D721Med (cell line): ENCODE results near the gene ARFRP1.

Experiments used
- DNase-seq: peaks from one replicate; pipeline ENCODE4 v3.0.0; 2011; ENCODE audit warnings: low spot score; ENCODE audit not compliant: insufficient read length
- FAIRE-seq: peaks from 2 replicates; lab custom pipeline; 2011; peaks lifted over from hg19 to GRCh38; lab: Jason Lieb, UNC
- TF ChIP-seq, protein P1 (sequence below): IDR thresholded peaks from 2 replicates; pipeline ENCODE4 v1.5.1; 2012; ENCODE audit warnings: mild to moderate bottlenecking, control low read depth; ENCODE audit not compliant: insufficient read depth; ENCODE audit errors: missing control alignments

Gene ARFRP1

DNA sequence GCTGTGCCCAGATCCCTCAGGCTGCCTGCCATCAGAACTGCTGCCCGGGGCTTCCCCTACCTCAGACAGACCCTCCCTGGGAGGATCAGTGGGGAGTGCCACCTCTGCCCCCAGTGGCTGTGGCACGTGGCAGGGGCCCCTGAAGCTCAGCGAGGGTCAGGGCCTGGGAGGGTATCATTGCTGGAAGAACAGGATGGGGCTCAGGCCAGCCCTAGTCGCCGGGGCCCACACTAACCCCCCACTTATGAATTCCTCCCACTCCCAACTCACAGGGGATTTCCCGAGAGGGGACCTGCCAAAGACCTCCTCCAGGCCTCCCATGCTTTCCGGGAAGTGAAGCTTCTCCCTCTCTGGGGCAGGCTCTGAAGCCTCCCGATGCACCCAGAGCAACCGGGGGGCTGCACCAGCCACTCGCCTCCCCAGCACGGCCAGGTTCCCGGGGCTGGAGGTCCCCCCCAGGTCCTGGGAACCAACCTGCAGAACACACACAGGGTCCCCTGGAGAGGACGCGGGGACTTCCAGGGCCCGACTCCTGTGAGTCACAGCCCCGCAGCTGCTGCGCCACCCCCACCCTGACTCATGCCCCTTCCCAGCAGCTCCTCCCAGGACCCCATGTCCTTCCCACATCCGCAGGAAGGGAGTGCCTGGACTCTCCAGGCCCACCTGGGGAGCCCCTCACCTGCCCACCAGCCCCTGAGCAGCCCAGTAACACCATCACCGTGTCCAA, 8.9 kb downstream of the ARFRP1 start:
- TF ChIP-seq, protein P1, sequence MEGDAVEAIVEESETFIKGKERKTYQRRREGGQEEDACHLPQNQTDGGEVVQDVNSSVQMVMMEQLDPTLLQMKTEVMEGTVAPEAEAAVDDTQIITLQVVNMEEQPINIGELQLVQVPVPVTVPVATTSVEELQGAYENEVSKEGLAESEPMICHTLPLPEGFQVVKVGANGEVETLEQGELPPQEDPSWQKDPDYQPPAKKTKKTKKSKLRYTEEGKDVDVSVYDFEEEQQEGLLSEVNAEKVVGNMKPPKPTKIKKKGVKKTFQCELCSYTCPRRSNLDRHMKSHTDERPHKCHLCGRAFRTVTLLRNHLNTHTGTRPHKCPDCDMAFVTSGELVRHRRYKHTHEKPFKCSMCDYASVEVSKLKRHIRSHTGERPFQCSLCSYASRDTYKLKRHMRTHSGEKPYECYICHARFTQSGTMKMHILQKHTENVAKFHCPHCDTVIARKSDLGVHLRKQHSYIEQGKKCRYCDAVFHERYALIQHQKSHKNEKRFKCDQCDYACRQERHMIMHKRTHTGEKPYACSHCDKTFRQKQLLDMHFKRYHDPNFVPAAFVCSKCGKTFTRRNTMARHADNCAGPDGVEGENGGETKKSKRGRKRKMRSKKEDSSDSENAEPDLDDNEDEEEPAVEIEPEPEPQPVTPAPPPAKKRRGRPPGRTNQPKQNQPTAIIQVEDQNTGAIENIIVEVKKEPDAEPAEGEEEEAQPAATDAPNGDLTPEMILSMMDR: no peak
- DNase-seq (no peak), FAIRE-seq (no peak)

DNA sequence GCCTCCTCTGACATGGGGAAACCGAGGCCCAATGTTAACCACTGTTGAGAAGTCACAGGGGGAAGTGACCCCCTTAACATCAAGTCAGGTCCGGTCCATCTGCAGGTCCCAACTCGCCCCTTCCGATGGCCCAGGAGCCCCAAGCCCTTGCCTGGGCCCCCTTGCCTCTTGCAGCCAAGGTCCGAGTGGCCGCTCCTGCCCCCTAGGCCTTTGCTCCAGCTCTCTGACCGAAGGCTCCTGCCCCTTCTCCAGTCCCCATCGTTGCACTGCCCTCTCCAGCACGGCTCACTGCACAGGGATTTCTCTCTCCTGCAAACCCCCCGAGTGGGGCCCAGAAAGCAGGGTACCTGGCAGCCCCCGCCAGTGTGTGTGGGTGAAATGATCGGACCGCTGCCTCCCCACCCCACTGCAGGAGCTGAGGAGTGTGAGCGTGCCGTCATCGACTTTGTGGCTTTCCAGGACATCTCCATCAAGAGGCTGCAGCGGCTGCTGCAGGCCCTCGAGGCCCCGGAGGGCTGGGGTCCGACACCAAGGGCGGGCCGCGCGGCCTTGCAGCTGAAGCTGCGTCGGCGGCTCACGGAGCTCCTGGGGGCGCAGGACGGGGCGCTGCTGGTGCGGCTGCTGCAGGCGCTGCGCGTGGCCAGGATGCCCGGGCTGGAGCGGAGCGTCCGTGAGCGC, 9.8 kb downstream of the ARFRP1 start:
- DNase-seq: no peak
- TF ChIP-seq, protein P1: no peak
- FAIRE-seq: no peak

DNA sequence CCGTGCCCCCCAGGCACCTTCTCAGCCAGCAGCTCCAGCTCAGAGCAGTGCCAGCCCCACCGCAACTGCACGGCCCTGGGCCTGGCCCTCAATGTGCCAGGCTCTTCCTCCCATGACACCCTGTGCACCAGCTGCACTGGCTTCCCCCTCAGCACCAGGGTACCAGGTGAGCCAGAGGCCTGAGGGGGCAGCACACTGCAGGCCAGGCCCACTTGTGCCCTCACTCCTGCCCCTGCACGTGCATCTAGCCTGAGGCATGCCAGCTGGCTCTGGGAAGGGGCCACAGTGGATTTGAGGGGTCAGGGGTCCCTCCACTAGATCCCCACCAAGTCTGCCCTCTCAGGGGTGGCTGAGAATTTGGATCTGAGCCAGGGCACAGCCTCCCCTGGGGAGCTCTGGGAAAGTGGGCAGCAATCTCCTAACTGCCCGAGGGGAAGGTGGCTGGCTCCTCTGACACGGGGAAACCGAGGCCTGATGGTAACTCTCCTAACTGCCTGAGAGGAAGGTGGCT, 10.4 kb downstream of the ARFRP1 start:
- TF ChIP-seq, protein P1: no peak
- FAIRE-seq (no peak), DNase-seq (no peak)

DNA sequence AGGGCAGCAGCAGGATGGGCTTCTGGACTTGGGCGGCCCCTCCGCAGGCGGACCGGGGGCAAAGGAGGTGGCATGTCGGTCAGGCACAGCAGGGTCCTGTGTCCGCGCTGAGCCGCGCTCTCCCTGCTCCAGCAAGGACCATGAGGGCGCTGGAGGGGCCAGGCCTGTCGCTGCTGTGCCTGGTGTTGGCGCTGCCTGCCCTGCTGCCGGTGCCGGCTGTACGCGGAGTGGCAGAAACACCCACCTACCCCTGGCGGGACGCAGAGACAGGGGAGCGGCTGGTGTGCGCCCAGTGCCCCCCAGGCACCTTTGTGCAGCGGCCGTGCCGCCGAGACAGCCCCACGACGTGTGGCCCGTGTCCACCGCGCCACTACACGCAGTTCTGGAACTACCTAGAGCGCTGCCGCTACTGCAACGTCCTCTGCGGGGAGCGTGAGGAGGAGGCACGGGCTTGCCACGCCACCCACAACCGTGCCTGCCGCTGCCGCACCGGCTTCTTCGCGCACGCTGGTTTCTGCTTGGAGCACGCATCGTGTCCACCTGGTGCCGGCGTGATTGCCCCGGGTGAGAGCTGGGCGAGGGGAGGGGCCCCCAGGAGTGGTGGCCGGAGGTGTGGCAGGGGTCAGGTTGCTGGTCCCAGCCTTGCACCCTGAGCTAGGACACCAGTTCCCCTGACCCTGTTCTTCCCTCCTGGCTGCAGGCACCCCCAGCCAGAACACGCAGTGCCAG, 11.0 kb downstream of the ARFRP1 start, which contains the start of gene TNFRSF6B:
Gene TNFRSF6B (plus strand): TSS at position 25 of the 729 bp plus-strand sequence. CDS start 116 bp downstream, at position 141.
- FAIRE-seq: no peak
- no peak for DNase-seq
- TF ChIP-seq, protein P1: no peak

DNA sequence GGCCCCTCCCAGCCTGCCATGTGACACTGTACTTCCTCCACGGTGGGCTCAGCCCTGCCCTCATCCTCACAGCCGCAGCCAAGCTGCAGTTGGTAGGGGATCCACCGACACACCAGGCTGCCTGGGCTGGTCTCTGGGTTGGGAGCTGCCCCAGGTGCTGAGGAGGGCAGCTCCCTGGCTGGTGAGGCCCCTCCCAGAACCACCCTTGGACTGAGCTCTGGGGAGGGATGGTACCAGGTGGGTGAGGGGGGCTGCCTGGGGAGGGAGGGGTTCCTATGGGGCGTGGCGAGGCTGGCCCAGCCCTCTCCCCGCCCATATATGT, 11.5 kb downstream of the ARFRP1 start:
- TF ChIP-seq, protein P1: no peak
- DNase-seq (no peak), FAIRE-seq (no peak)

DNA sequence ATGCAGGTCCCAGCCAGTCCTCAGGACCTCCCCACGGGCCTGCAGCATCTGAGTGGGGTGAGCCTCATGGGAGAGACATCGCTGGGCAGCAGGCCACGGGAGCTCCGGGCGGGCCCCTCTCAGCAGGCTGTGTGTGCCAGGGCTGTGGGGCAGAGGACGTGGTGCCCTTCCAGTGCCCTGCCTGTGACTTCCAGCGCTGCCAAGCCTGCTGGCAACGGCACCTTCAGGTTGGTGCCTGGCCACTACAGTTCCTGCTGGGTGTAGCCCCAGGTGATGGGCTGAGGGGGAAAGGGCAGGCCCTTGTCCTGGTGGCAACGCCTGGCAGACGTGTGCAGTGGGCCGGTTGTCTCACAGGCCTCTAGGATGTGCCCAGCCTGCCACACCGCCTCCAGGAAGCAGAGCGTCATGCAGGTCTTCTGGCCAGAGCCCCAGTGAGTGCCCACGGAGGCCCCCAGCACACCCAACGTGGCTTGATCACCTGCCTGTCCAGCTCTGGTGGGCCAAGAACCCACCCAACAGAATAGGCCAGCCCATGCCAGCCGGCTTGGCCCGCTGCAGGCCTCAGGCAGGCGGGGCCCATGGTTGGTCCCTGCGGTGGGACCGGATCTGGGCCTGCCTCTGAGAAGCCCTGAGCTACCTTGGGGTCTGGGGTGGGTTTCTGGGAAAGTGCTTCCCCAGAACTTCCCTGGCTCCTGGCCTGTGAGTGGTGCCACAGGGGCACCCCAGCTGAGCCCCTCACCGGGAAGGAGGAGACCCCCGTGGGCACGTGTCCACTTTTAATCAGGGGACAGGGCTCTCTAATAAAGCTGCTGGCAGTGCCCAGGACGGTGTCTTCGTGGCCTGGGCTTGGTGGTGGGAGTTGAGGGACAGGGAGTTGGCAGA, 12.1 kb downstream of the ARFRP1 start:
- no peak for DNase-seq
- FAIRE-seq: no peak
- TF ChIP-seq, protein P1: no peak
